Activated CD8-positive, alpha-beta memory T cell treated with anti-CD3 and anti-CD28 coated beads for 24 hours (primary cell): Measurements from ENCODE around the gene WIPF1.
"Not testable (repeated sequence)": the region's sequence is repeated elsewhere in the genome, so short reads cannot be mapped to it uniquely, and the experiment has no call there.

Experiments used
- DNase-seq: peaks from one replicate; pipeline ENCODE4 v3.0.0-alpha.2; 2020

Gene WIPF1

DNA sequence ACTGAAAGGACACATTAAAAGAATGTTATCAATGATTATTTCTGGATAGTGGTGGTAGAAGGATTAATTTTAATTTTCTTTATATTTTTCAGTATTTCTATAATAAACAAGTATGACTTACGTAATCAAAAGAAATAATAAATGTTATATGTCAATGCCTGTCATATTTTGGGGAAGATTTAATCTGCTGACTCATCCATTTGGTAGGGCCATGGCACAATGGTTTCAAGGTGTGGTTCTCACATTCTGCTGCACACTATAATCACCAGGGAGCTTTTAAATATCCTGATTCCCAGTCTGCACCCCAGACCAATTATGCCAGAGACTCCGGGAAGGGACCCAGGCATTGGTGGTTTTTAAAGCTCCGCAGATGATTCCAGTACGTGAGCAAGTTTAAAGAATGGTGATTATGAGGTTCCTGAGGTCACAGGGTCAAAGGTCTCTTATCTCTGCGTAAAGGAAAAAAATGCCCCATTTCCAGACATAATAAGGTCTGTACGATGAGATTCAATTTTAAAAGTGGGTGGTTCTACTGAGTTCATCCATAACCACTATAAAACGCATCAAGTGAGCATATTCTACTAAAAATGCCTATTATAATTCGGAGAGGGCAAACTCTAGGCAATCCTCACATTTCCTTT, 27.2 kb downstream of the WIPF1 start:
- DNase-seq, result no peak

DNA sequence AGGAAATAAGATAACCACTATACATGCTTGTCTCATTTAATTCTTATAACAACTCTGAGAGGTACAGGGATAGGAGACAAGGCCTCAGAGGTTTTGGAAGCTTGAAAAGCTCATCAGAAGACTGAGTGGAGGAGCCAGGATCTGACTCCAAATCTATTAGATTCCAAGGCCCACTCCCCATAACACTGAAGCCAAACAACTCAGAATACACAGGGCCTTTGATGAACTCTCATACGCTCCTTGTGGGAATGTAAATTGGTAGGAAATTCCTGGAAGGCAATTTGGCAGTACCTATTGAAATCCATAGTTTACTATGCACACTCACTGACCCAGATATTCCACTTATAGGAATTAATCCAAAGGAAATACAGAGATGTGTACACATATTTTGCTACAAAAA, 27.9 kb downstream of the WIPF1 start:
- DNase-seq, result no peak

DNA sequence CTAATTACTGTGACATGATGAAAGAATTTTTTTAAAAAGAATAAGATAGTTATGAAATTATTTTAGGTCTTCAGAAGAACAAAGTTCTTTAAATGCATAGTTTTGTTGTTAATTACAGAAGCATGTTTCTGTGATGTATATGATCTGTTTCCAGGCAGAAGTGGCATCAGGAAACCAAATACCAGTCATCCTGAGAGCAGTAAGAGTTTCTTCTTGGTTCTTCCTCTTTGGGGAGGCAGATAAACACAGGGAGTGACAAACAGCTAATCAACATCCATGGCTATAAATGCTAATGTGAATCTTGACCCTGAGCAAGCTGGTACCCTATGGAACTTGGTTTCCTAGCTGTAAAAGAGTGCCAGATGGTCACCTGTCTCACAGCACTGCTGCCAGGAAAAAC, 29.2 kb downstream of the WIPF1 start:
- DNase-seq, result no peak

DNA sequence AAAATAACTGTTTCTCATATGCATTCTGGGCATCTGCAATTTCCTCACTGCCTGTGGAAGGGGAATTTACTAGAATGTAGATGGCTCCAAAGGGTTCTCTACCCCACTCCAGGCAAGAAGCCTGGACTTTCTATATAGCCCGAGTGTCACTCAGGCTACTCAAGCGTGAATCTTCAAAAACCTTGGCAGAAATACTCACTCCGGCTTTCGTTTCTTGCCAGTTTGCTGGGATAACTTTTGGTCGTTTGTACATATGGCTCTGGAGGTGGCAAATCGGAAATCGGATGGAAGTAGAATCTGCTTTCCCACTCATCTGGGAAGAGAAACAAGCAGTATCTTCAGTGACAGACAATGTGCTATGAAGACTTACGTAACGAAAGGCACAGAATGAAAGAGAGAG, 30.7 kb downstream of the WIPF1 start:
- no peak for DNase-seq

DNA sequence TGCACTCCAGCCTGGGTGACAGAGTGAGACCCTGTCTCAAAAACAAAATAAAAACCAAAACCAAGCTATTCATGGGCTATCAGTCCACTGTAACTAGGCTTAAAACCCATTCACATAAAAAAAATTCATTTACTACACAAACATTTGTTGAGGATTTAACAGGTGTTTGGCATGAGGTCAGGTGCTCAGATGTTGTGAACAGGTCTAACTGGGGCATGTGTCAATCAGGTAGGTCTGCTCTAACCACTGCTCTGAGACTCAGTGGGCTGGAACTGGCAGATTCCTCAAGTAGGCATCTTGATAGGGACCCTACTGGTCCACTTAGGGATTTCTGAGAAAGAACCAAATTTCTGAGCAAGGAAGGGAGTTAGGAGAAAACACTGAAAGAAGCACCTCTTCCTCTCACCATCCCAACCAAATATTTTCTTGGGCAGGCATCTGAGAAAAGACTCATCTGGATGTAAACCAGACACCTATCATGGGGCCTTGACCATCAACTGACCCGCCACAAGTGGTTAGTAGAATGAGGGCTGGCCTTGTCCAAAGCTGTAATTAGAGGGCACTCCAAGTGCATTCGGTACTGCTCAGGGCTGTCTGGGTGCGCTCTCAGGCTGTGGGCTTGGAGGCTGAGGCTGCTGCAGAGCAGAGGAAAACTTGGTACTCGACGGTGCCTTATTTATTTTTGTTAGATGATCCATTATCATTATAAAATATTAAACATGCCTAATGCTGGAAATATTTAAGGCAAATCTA, 33.9 kb downstream of the WIPF1 start:
- no peak for DNase-seq

DNA sequence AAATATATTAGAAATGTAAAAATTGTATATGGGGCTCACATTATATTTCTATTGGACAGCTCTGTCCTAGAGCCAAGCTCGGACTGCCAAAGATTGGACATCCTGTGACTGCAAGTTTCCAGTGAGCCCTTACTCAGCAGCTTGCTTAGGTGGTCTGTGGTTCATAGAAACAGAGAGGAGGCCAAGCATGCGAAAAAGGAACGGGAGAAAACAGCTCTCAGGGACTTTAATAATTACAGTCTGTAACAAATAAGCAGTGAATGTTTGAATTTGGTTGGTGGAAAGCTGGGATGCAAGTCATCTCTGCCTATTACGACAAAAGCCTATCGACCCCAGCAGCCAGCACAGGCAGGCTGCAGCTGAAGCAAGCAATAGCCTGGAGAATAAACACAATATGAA, 35.6 kb downstream of the WIPF1 start:
- no peak for DNase-seq

DNA sequence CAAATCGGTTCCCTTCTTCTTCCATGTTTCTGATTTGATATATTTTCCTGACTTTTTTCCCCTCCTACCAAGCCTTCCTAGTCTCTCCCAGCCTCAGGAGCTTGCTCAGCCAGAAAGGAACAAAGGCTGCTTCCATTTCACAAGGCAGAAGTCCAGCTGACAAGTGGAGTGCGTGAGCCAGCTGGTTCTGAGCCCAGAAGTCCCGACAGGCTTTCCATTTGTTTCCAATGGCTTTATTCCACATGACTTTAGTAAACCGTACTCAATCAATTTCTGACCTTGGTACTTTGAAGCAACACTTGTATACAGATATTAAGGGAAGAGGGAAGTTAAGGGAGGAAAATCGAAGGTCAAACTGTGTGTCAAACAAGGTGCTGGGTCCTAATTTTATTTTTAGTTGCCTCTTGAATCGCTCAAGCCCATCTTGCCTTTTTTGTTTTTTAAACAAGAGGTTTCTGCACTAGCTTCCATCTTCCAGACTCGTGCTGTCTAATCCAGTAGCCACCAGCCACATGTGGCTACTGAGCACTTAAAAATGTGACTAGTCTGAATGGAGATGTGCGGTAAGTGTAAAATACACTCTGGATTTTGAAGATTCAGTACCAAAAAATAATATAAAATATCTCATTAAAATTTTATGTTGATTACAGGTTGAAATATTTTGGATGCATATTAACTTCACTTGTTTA, 36.2 kb downstream of the WIPF1 start:
- no peak for DNase-seq

DNA sequence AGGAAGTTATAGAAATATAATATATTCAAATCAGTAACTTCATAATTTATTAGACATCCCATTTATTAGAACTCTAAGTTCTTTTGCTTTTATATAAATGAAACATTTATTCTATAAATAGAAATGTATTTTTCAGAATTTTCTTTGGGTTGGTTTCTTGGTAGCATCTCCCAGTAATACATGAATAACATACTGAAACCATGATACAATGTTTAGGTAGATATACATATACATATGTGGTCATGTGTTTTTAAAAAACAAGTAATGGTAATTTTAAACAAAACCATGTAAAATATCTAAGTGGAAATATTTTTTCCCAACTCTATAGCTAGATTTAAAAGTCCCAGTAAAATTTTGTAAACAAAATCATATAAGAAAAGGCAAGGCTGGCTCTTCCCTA, 36.9 kb downstream of the WIPF1 start:
- DNase-seq, result no peak

DNA sequence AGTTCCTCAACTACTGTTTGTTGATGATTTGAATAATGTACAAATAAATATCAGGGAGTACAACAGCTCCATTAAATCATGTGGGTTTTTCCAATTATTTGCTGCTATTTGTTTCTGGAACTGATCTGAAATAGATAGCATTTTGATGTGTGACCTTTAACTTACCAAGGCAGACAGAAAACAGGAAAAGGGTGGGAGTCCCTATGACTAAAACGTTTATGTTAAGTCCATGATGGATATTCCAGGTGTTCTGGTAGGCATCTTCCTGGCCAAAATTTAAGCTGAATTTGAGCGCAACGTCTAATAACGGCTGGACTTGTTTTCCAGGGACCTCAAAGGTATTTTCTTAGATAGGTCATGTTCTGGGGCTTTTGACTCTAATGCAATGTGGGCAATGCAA, 41.6 kb downstream of the WIPF1 start:
- no peak for DNase-seq

DNA sequence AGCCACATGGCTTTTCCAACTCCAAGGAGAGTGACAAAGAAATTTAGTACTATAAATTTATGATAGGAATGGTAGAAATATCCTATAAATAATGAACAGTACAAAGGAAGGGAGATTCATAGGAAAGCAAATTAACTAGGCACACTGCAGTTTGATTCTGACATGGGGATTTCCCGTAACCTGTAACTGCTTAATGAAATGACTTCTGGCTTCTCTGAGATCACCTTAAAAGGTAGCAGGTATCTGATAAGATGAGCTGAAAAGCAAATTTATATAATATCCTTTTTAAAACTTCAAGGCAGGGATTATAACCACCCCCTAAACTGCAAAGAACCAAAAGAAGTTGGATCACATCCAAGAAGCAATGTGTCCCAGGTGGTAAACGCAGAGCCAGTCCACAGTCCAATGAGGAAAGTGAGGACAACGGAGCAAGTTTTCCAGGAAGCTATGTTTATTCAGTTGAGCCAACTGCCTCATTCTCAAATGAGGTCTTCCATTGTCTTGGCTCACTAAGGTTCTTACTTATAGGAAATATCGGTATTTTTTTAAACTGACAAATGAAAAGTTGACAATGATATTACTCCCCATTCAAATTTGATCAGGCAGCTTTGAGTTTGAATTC, 43.0 kb downstream of the WIPF1 start:
- DNase-seq, result no peak

DNA sequence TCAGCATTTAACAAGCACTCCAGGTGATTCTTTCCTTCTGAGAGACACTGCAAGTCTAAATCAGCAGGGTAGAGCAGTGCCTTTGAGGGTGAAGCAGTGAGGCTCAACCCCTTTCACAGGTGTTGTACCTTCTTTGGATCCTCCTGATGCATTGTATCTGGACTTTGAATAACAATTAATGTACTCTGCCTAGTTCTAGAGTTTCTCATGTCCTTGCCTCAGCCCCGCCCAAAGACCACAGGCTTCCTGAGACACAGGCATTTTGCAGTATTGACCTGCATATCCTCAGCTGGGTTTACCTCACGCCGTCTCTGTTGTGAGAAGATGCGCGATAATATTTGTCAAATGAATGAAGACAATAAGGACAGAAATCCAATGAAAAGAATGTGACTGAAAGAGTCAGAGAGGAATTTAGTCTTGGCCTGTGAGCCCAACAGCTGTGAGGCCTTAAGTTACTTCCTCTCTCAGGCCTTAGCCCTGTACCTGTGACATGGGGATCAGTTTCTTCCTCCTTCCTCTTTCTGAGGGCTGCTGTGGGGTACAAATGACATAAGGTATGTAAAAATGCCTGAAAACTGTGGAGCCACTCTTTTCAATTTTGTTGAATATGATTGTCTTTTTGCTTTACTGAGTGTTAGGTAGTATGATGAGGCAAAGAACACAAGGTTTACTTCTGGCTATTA, 43.7 kb downstream of the WIPF1 start:
- no peak for DNase-seq

DNA sequence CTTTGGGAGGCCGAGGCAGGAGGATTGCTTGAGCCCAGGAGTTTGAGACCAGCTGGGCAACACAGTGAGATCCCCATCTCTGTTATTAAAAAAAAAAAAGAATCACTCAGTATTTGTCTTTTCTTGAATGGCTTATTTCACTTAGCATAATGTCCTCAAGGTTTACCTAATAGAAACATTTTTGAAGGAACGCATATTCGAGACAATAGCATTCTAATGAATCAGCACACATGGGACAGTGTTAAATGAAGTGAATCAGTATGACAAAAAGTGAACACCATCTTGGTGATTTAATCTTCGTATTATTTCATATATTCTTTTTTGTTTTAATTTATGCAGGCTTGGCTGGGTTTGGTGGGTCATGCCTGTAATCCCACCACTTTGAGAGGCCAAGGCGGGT, 44.7 kb downstream of the WIPF1 start:
- no peak for DNase-seq

DNA sequence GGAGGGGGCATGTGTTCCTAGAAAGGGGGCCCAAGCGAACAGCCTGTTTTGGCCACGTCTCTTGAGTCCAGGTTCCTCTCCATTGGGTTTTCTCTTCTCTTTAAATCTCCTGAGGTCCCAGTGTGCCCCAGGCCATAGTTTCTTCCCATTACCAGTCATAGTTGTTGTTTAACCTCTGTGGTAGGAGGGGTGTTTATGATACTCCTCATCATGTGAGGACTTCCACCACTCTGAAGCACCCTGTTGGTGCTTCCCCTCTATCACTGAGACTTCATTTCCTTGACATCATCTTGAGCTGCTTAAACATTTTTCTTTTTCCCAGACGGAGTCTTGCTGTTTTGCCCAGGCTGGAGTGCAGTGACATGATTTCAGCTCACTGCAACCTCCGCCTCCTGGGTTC, 45.9 kb downstream of the WIPF1 start:
- DNase-seq, result no peak

DNA sequence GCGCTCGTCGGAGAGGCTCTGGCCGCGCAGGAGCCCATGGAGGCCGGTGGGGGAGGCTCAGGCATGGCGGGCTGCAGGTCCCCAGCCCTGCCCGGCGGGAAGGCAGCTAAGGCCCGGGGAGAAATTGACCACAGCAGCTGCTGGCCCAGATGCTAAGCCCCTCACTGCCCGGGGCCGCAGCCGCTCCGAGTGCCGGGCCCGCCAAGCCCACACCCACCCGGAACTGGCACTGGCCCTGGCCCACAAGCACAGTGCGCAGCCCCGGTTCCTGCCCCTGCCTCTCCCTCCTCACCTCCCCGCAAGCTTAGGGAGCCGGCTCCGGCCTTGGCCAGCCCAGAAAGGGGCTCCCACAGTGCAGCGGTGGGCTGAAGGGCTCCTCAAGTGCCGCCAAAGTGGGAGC, 49.0 kb downstream of the WIPF1 start:
- DNase-seq, result not testable (repeated sequence)

DNA sequence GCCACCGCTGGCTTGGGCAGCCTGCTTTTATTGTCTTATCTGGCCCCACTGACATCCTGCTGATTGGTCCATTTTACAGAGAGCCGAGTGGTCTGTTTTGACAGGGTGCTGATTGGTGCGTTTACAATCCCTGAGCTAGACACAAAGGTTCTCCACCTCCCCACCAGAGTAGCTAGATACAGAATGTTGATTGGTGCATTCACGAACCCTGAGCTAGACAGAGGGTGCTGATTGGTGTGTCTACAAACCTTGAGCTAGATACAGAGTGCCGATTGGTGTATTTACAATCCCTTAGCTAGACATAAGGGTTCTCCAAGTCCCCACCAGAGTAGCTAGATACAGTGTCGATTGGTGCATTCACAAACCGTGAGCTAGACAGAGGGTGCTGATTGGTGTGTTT, 49.6 kb downstream of the WIPF1 start:
- DNase-seq, result not testable (repeated sequence)

DNA sequence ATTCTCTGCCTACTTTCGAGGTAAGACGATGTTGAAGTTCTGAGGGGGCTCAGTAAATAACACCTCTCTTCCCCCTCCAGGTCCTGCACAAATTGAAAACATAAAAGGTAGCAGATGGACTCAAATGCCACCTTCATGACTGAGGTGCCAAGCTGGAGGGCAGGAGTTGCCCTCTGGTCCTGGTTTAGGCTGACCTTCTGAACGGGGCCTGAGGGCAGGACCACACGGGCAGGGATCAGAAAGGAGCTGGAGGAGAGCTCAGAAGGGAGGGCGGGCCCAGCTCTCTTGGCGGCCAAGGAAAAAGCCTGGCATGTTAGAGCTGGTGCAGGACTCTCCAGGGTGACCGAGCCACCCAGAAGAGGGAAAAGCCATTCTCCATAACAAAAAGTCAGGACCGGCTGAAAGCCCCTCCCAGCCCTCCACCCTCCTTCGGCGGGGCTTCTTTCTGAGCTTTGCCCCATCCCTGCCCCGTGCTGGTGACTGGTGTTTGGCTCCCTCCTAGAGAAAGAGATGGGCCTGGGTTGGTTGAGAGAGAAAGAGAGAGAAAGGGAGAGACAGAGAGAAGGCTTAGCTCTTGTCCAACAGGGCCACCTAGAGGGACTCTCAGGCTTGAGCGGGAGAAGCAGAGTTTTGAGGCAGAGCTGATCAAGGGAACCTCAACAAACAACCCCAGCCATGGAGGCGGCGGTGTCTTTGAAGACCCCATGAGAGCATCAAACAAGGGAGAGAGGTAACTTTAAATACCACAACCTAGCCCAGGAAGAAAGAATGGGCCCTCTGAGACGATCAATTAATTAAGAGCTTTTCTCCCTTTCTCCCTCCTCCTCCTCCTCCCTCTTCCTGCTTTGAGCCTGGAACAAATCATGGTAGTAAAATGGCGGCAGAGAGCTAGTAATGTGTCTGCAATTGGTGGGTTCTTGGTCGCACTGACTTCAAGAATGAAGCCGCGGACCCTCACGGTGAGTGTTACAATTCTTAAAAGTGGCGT, 50.8 kb downstream of the WIPF1 start:
- no peak for DNase-seq

DNA sequence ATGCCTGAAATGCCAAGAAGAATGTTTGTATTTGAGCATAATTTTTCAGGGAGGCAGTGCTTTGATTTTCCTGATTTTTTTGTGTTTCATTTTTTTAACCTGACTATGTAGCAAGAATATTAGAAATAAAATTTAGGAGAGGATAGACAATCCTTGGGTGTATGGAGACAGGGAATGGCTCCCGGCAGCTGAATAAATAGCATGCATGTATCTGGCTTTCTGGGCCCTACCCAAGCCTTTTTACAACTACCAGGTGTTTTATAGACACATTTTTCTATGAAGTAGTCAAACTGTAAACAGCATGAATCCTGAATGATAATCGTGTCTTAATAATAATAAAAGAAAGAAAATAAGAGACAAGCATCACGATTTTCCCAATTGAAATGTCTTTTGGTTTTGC, 52.4 kb downstream of the WIPF1 start:
- no peak for DNase-seq

DNA sequence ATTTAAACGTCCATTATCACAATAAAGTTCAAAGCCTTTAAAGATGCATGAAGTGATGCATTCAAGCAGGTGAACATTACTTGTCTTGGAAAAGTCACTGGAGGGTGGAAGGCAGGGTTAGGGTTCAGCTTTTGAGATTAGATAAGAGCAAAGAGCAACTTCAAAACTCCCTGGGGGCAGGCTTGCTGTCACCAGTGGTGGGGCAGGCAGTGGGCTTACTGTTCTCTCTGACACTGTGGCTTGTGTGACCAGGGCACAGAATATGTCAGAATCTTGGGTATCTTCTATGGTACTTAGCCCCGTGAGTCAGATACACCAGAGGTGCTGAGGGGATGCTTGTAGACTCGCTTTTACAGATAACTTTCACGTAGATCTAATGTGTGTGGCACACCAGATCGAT, 52.8 kb downstream of the WIPF1 start:
- DNase-seq, result no peak

DNA sequence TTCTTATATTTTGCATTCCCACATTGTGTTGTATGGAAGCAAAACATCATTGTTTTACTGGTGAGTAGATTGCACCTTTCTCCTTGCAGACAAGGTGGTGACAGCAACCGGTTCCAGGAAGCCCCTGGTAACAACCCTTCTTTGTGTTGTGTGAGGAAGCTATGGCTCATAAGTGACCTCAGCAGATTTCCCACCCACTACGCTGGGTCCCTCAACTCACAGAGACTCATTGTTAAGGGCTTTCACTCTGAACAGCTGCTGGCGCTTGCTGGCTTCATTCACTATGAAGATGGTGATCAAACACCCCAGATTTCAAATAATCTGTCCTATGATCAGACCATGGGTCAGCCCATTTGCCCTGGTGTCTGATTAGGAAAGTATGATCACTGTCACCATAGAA, 53.4 kb downstream of the WIPF1 start:
- DNase-seq, result no peak

DNA sequence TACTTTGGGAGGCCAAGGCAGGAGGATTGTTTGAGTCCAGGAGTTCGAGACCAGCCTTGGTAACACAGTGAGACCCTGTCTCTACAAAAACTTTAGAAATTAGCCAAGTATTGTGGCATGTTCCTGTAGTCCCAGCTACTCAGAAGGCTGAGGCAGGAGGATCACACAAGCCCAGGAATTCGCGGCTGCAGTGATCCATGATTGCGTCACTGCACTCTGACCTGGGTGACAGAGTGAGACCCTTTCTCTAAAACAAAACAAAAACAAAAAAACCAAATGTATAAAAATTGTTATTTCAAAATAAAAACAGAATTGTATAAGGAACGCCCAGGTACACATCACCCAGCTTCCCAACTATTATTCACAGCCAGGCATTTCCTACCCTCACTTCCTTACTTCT, 56.7 kb downstream of the WIPF1 start:
- DNase-seq, result no peak

DNA sequence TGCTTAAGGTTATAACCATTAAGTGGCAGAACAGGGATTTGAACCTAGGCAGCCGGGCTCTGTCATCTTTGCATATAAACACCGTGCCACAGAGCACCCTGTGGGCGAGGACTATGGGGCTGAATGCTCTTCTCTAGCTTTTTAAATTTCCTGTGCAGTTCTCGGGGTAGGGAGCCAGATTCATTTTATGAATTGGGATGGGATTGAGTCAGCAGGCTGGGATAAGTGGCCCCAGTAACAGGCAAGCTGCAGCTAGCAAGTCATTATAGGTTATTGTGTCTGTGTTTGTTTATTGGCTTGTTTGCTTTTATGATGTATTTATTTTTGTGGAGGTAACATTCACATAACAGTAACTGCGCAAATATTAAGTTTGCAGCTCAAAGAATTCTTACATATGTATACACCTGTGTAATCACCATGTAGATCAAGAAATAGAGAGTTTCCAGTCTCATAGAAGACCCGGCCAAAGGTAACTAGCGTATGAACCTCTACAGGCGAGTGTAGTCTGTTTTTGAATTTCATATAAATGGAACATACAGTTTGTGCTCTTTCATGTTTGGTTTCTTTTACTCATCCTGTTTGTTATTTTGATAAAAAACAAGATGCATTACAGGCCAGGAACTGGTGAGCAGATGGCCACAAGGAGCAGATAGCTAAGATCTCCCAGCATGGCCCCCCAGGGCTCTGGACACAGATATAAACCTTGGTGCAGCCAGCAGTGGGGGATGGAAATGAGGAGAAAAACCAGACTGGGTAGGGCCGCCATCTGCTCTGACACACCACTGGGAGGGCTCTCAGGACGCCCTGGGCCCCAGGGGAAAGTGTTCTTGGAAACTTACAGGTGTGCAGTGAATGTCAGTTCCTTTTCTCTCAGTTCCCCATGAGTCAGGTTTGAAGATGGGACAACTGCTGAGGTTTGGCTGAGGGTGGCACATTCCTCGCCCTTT, 61.6 kb downstream of the WIPF1 start:
- DNase-seq, result no peak
